ENCODE results near the gene SMARCA2. TPM values are rescaled to one million over a fixed set of nuclear protein-coding genes. Genes with fewer than 3 reads are reported as not detected.

Gene SMARCA2
- total and polyA plus RNA-seq, 9 of the 15 experiments (the other 6 are each of a cell fraction or from before 2014, with no cell fraction given): 8.0 to 34.8 (median 25.5) TPM

- 15% methylated on average over 1 of the region's 1 CpG for whole genome bisulfite sequencing (ENCODE audit: insufficient coverage, low coverage, missing lambda C conversion rate)
- H3K9ac ChIP-seq (ENCODE audit: insufficient read depth in 1 of 2, low read depth in 2 of 2, low read length in 2 of 2): 0 out of 4 replicates have a peak overlapping the region, but pooled peaks of 1 of the 2 experiments have one; percentile 32
- H3K36me3 ChIP-seq (ENCODE audit: control insufficient read depth, insufficient read depth, low read length): no peaks in the 10 kb centered on the region; the same call in 2 of the 3 replicates
- ChIA-PET CTCF (ENCODE audit: low intra/inter-chr PET ratio) (no interaction called here), POLR2A (no interaction called here)
- TF ChIP-seq U2AF1 (optimal IDR thresholded peaks at IDR 0.05; ENCODE audit: low read depth, low read length): no peak
- no peak for TF ChIP-seq ZNF124 (CRISPR knock-in tag; IDR thresholded peaks at IDR 0.05)
- no peak for TF ChIP-seq EP300 (IDR thresholded peaks at IDR 0.05; ENCODE audit: low read length)
- peak; percentile 90 for TF ChIP-seq MEIS2 (IDR thresholded peaks at IDR 0.05; ENCODE audit: partially characterized antibody)
- no peak for TF ChIP-seq TSHZ1 (CRISPR knock-in tag; IDR thresholded peaks at IDR 0.05)
- TF ChIP-seq PBX2 (CRISPR knock-in tag; IDR thresholded peaks at IDR 0.05; ENCODE audit: low read depth): no peak
- TF ChIP-seq PBX2 (tag; conservative IDR thresholded peaks at IDR 0.05; ENCODE audit: low read depth): peak; percentile 75
- peak; percentile 82 for TF ChIP-seq PKNOX1 (IDR thresholded peaks at IDR 0.05)
- TF ChIP-seq IRF1 (CRISPR knock-in tag; IDR thresholded peaks at IDR 0.05; ENCODE audit: borderline replicate concordance): no peak
- FAIRE-seq (no peak), DNase-seq (ENCODE audit: extremely low read depth in 1 of 4, low spot score in 3 of 4) (no peak), ATAC-seq (no peak)
- H3K27ac ChIP-seq (ENCODE audit: extremely low read depth, low read depth, low read length): no peak overlapping the region
- no peaks in the 10 kb centered on the region for H3K9me3 ChIP-seq (replicated peaks; ENCODE audit: control insufficient read depth, insufficient read depth, low read depth, low read length)
- no peaks in the 10 kb centered on the region for H3K27me3 ChIP-seq (ENCODE audit: control insufficient read depth in 2 of 2, insufficient read depth in 2 of 2, low read length in 2 of 2)
- intact Hi-C loops (cut with micrococcal nuclease) (loop anchor here (10.0 kb wide), 1 partner anchor 65 kb away; no protein-coding TSS in a partner anchor), in situ Hi-C loops (cut with MboI) (no loop called here)
- peak overlapping the region; percentile 25; the same call in 1 of the 2 replicates for H3K4me2 ChIP-seq (ENCODE audit: insufficient read depth, low read length)
- BruUV-seq (replicated peaks): no TSS peak
- H3K79me2 ChIP-seq (ENCODE audit: control insufficient read depth, insufficient read depth, low read length): peaks cover 89% of the 10 kb centered on the region
- H3K4me1 ChIP-seq (replicated peaks in 1 of 2; ENCODE audit: control insufficient read depth in 2 of 2, insufficient read depth in 2 of 2, low read length in 2 of 2): peaks cover 19 to 38% of the 10 kb centered on the region in 2 experiments
- no peak overlapping the region for H3K4me3 ChIP-seq
- H4K20me1 ChIP-seq (replicated peaks; ENCODE audit: control insufficient read depth, insufficient read depth, low read length): no peaks in the 10 kb centered on the region
- H3K9me1 ChIP-seq (ENCODE audit: control insufficient read depth, insufficient read depth, low read length): no peaks in the 10 kb centered on the region
- no peak overlapping the region for H2AFZ ChIP-seq (ENCODE audit: low read depth, low read length)
These were observed 4.6 kb downstream of the SMARCA2 start for GRCh38 chr9:2019723-2020122.

Measured in K562 (cell line).